ENCODE results near the gene INPP5A.

GRCh38 chr10:132597654-132598053 is 60.1 kb downstream of the INPP5A start:
- no peak for TF ChIP-seq CTCF (IDR thresholded peaks at IDR 0.05)
- no peak for TF ChIP-seq POLR2A (IDR thresholded peaks at IDR 0.05)
